Measurements from ENCODE around the gene UMODL1. TPM values are rescaled to one million over a fixed set of nuclear protein-coding genes. Genes with fewer than 3 reads are reported as not detected.

UMODL1 gene
- total RNA-seq, 2 experiments from 2014 or later = 0.42 to 0.49 TPM

DNA sequence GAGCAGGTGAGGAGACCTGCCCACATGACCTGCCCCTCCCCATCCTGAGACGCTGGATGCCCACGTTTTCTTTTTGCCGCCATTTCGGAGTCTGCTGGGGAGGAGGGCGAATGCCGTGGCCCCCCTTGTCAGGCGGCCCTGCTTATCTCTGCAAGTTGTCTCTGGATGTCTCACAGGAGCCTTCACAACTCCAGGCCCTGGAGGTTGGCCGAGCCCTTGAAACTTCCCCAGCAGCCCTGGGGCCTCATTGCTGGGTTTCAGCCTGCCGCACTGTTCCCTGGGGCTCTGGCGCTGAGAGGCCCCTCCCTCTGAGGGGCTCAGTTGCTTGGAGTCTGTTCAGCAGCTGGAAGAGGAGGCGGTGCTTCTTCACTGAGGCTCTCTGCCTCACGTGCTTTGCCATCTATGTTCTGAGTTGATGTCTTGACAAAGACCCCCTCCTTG is 31.2 kb upstream of the UMODL1 start:
- TF ChIP-seq, protein P1, sequence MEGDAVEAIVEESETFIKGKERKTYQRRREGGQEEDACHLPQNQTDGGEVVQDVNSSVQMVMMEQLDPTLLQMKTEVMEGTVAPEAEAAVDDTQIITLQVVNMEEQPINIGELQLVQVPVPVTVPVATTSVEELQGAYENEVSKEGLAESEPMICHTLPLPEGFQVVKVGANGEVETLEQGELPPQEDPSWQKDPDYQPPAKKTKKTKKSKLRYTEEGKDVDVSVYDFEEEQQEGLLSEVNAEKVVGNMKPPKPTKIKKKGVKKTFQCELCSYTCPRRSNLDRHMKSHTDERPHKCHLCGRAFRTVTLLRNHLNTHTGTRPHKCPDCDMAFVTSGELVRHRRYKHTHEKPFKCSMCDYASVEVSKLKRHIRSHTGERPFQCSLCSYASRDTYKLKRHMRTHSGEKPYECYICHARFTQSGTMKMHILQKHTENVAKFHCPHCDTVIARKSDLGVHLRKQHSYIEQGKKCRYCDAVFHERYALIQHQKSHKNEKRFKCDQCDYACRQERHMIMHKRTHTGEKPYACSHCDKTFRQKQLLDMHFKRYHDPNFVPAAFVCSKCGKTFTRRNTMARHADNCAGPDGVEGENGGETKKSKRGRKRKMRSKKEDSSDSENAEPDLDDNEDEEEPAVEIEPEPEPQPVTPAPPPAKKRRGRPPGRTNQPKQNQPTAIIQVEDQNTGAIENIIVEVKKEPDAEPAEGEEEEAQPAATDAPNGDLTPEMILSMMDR (IDR thresholded peaks at IDR 0.05) = no peak
- DNase-seq (no peak), ATAC-seq (ENCODE audit: poor library complexity) (no peak)
- Histone ChIP-seq H3K27ac (ENCODE audit: low read depth in 1 of 2, low read length in 2 of 2) (no peak overlapping the region), H3K9me3 (ENCODE audit: control insufficient read depth in 1 of 2, insufficient read depth in 1 of 2, low read length in 2 of 2) (no peaks in the 10 kb centered on the region), H3K4me3 (ENCODE audit: low read length) (no peak overlapping the region), H3K27me3 (ENCODE audit: control insufficient read depth in 1 of 2, insufficient read depth in 2 of 2, low read length in 2 of 2) (no peaks in the 10 kb centered on the region), H3K4me1 (ENCODE audit: insufficient read depth, low read length) (no peaks in the 10 kb centered on the region), H3K36me3 (ENCODE audit: insufficient read depth, low read length) (no peaks in the 10 kb centered on the region)
- no peak overlapping the region for H3K4me3 Mint-ChIP-seq
- H3K36me3 Mint-ChIP-seq (ENCODE audit: low read depth) = no peaks in the 10 kb centered on the region
- H3K9me3 Mint-ChIP-seq = no peaks in the 10 kb centered on the region
- H3K4me1 Mint-ChIP-seq (ENCODE audit: low read depth) = no peaks in the 10 kb centered on the region
- ChIA-PET CTCF (interaction anchor here (0.8 to 1.3 kb wide), 2 partner anchors 68 to 78 kb away, joined by 3 to 4 read pairs; no protein-coding TSS in a partner anchor), POLR2A (interaction anchor here (0.9 kb wide), 1 partner anchor 22 kb away, joined by 4 read pairs; no protein-coding TSS in a partner anchor)
- intact Hi-C loops (cut with DNase I, micrococcal nuclease) = no loop called here
- no peaks in the 10 kb centered on the region for H3K27me3 Mint-ChIP-seq
- H3K27ac Mint-ChIP-seq = no peak overlapping the region

DNA sequence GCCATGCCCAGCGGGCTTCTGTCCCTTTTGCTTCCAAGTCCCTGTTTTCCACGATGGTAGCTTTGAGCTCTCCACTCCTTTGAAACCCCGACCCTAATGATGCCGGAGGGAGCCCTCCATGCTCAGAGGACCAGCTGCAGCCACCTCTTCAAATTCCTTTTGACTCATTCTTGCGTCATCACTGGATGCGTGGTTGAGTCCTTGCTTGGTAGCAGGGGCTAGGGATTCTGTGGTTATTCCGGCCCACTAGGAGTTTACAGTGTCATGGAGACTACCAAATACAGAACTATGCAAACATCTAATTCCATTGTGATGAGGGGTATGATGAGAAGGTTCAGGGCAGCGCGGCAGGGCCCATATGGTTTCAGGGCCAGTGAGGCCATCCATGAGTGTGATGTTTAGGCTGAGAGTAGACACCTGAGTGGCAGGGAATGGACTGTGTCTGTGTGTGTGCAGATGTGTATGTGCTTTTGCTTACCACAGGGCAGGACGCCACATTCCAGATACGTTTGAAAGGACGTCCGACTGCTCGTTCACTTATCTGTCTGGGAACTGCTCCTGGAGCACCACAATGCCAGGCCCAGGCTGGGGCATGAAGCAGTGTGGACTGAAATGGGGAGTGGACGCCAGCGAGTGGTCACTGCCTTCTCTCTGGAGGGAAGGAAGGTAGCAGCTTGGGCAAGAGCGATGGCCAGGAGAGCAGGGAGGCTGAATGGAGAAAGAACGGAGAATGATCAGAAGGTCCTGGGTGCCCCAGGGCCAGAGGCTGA is 30.5 kb upstream of the UMODL1 start:
- no peak overlapping the region for H3K27ac Mint-ChIP-seq
- TF ChIP-seq, protein P1 (IDR thresholded peaks at IDR 0.05) = no peak

DNA sequence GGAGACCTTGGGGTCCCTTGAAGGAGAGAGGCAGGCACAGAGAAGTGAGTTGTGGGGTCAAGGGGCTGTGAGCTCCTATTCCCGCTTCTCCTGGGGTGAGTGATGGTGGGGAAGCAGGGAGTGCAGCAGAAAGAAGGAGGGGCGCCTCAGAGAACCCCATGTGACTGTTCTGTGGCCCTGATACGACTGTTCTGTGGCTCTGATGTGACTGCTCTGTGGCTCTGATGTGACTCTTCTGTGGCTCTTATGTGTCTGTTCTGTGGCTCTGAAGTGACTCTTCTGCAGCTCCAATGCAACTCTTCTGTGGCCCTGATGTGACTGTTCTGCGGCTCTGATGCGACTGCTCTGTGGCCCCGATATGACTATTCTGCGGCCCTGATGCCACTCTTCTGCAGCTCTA is 29.9 kb upstream of the UMODL1 start:
- Mint-ChIP-seq H3K4me3 (no peak overlapping the region), H3K27ac (no peak overlapping the region), H3K9me3 (no peaks in the 10 kb centered on the region), H3K4me1 (ENCODE audit: low read depth) (no peaks in the 10 kb centered on the region), H3K27me3 (no peaks in the 10 kb centered on the region), H3K36me3 (ENCODE audit: low read depth) (no peaks in the 10 kb centered on the region)
- TF ChIP-seq, protein P1 (IDR thresholded peaks at IDR 0.05) = no peak
- ChIA-PET CTCF (no interaction called here), POLR2A (interaction anchor here (1.3 kb wide), 1 partner anchor 21 kb away, joined by 5 read pairs; no protein-coding TSS in a partner anchor)
- ATAC-seq (ENCODE audit: poor library complexity) = no peak
- intact Hi-C loops (cut with DNase I, micrococcal nuclease) = no loop called here
- H3K27me3 ChIP-seq (ENCODE audit: control insufficient read depth in 1 of 2, insufficient read depth in 2 of 2, low read length in 2 of 2) = no peaks in the 10 kb centered on the region
- no peaks in the 10 kb centered on the region for H3K4me1 ChIP-seq (ENCODE audit: insufficient read depth, low read length)
- no peaks in the 10 kb centered on the region for H3K36me3 ChIP-seq (ENCODE audit: insufficient read depth, low read length)
- no peak overlapping the region for H3K27ac ChIP-seq (ENCODE audit: low read depth in 1 of 2, low read length in 2 of 2)
- DNase-seq = no peak
- no peak overlapping the region for H3K4me3 ChIP-seq (ENCODE audit: low read length)
- H3K9me3 ChIP-seq (ENCODE audit: control insufficient read depth in 1 of 2, insufficient read depth in 1 of 2, low read length in 2 of 2) = no peaks in the 10 kb centered on the region

More for the DNA sequence above, 30.5 kb upstream of the UMODL1 start:
- Histone ChIP-seq H3K36me3 (ENCODE audit: insufficient read depth, low read length) (no peaks in the 10 kb centered on the region), H3K4me3 (ENCODE audit: low read length) (no peak overlapping the region), H3K4me1 (ENCODE audit: insufficient read depth, low read length) (no peaks in the 10 kb centered on the region), H3K27me3 (ENCODE audit: control insufficient read depth in 1 of 2, insufficient read depth in 2 of 2, low read length in 2 of 2) (no peaks in the 10 kb centered on the region), H3K9me3 (ENCODE audit: control insufficient read depth in 1 of 2, insufficient read depth in 1 of 2, low read length in 2 of 2) (no peaks in the 10 kb centered on the region), H3K27ac (ENCODE audit: low read depth in 1 of 2, low read length in 2 of 2) (no peak overlapping the region)
- Mint-ChIP-seq H3K9me3 (no peaks in the 10 kb centered on the region), H3K4me1 (ENCODE audit: low read depth) (no peaks in the 10 kb centered on the region), H3K36me3 (ENCODE audit: low read depth) (no peaks in the 10 kb centered on the region), H3K27me3 (no peaks in the 10 kb centered on the region), H3K4me3 (no peak overlapping the region)
- ChIA-PET CTCF (interaction anchor here (1.3 kb wide), 1 partner anchor 67 kb away, joined by 3 read pairs; no protein-coding TSS in a partner anchor), POLR2A (interaction anchor here (1.3 kb wide), 1 partner anchor 22 kb away, joined by 5 read pairs; no protein-coding TSS in a partner anchor)
- no peak for DNase-seq
- intact Hi-C loops (cut with DNase I, micrococcal nuclease) = no loop called here
- no peak for ATAC-seq (ENCODE audit: poor library complexity)

All from CD4-positive, alpha-beta T cell (primary cell).